ENCODE measurements around the gene CDR2L. TPM values are rescaled to one million over a fixed set of nuclear protein-coding genes. Genes with fewer than 3 reads are reported as not detected.

CDR2L gene
- polyA plus RNA-seq, 1 experiment = 19.6 TPM

GRCh38 chr17:75013092-75013559 is 25.7 kb downstream of the CDR2L start:
- Histone ChIP-seq H3K4me3 (ENCODE audit: low read depth, low read length) (peak overlapping the region; percentile 69), H3K27me3 (ENCODE audit: control insufficient read depth, insufficient read depth, low read length) (no peaks in the 10 kb centered on the region), H3K36me3 (ENCODE audit: control insufficient read depth, insufficient read depth, low read length) (no peaks in the 10 kb centered on the region)
- POLR2A ChIA-PET = no interaction called here
- TF ChIP-seq, protein P1, sequence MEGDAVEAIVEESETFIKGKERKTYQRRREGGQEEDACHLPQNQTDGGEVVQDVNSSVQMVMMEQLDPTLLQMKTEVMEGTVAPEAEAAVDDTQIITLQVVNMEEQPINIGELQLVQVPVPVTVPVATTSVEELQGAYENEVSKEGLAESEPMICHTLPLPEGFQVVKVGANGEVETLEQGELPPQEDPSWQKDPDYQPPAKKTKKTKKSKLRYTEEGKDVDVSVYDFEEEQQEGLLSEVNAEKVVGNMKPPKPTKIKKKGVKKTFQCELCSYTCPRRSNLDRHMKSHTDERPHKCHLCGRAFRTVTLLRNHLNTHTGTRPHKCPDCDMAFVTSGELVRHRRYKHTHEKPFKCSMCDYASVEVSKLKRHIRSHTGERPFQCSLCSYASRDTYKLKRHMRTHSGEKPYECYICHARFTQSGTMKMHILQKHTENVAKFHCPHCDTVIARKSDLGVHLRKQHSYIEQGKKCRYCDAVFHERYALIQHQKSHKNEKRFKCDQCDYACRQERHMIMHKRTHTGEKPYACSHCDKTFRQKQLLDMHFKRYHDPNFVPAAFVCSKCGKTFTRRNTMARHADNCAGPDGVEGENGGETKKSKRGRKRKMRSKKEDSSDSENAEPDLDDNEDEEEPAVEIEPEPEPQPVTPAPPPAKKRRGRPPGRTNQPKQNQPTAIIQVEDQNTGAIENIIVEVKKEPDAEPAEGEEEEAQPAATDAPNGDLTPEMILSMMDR (IDR thresholded peaks at IDR 0.05; ENCODE audit: insufficient read depth, low read depth, low read length) = no peak
- CTCF ChIA-PET = interaction anchor here (1.0 to 4.8 kb wide), 11 partner anchors 11 to 189 kb away, joined by 3 to 52 read pairs (median 5); no protein-coding TSS in a partner anchor
- no peak for DNase-seq (ENCODE audit: low read depth)

DNA sequence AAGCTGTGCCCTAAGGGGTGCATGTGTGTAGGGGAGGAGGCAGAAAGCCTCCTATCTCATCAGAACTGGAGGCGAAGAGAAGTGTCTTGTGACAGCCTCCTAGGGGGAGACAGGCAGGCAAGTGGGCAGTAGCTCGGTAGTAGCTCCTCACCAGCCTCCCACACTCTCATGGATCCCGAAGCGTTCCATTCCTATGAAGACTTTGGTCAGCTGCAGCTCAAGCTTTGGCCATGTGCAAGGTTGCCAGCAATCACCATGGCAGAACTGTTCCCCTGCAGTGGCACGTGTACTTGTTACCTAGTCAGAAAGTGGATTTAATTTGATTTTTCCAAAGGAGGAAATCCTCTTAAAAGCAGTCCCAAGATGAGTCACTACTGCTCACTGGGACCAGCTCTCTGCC is 31.7 kb downstream of the CDR2L start:
- Histone ChIP-seq H3K27me3 (ENCODE audit: control insufficient read depth, insufficient read depth, low read length) (no peaks in the 10 kb centered on the region), H3K4me3 (ENCODE audit: low read depth, low read length) (no peak overlapping the region), H3K36me3 (ENCODE audit: control insufficient read depth, insufficient read depth, low read length) (peaks cover 7% of the 10 kb centered on the region)
- TF ChIP-seq, protein P1 (IDR thresholded peaks at IDR 0.05; ENCODE audit: insufficient read depth, low read depth, low read length) = no peak
- POLR2A ChIA-PET = interaction anchor here (0.7 kb wide), 1 partner anchor 31 kb away, joined by 11 read pairs; no protein-coding TSS in a partner anchor
- no peak for DNase-seq (ENCODE audit: low read depth)
- CTCF ChIA-PET = interaction anchor here (0.5 to 0.6 kb wide), 3 partner anchors 26 to 77 kb away, joined by 3 to 4 read pairs (median 3); no protein-coding TSS in a partner anchor

DNA sequence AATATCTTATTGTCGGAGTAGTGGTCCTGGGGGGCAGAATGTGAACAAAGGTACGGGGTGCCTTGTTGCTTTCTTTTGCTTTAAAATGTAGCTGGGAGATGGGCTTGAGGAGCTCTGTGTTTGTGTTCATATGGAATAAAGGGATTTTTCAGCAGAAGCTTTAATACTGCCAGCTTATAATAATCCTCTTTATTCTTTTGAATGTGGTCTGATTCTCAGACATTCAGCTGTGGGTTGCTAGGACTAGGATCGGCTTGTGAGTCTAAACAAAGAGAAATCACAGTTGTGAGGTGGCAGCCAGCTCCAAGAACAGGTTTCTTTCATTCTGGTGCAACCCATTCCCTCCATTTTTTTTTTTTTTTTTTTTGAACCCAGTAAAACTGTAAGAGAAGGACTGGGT is 32.3 kb downstream of the CDR2L start:
- POLR2A ChIA-PET = interaction anchor here (0.7 kb wide), 1 partner anchor 31 kb away, joined by 11 read pairs; no protein-coding TSS in a partner anchor
- TF ChIP-seq, protein P1 (IDR thresholded peaks at IDR 0.05; ENCODE audit: insufficient read depth, low read depth, low read length) = no peak
- DNase-seq (ENCODE audit: low read depth) = no peak
- H3K36me3 ChIP-seq (ENCODE audit: control insufficient read depth, insufficient read depth, low read length) = peaks cover 7% of the 10 kb centered on the region
- H3K4me3 ChIP-seq (ENCODE audit: low read depth, low read length) = no peak overlapping the region
- H3K27me3 ChIP-seq (ENCODE audit: control insufficient read depth, insufficient read depth, low read length) = no peaks in the 10 kb centered on the region
- CTCF ChIA-PET = interaction anchor here (0.5 to 0.6 kb wide), 3 partner anchors 27 to 78 kb away, joined by 3 to 4 read pairs (median 3); no protein-coding TSS in a partner anchor

GRCh38 chr17:75020331-75021110 is 33.1 kb downstream of the CDR2L start:
- CTCF ChIA-PET = interaction anchor here (1.0 kb wide), 1 partner anchor 33 kb away, joined by 6 read pairs; the partner anchor contains the start of gene CDR2L

More at GRCh38 chr17:75020331-75021110, 33.1 kb downstream of the CDR2L start:
- no peak for DNase-seq (ENCODE audit: low read depth)
- TF ChIP-seq, protein P1 (IDR thresholded peaks at IDR 0.05; ENCODE audit: insufficient read depth, low read depth, low read length) = no peak
- POLR2A ChIA-PET = no interaction called here
- peaks cover 7% of the 10 kb centered on the region for H3K36me3 ChIP-seq (ENCODE audit: control insufficient read depth, insufficient read depth, low read length)
- H3K4me3 ChIP-seq (ENCODE audit: low read depth, low read length) = no peak overlapping the region
- no peaks in the 10 kb centered on the region for H3K27me3 ChIP-seq (ENCODE audit: control insufficient read depth, insufficient read depth, low read length)

Measured in BJ (cell line).